GM21619 (cell line): ENCODE data around the gene TSC2.
"Not testable (repeated sequence)": the region's sequence is repeated elsewhere in the genome, so short reads cannot be mapped to it uniquely, and the experiment has no call there.

Experiments used
- ATAC-seq: cut with Tn5 transposase; IDR thresholded peaks from one replicate; pipeline ENCODE4 v1.9.1; 2021; ENCODE audit not compliant: unreplicated experiment

The TSC2 gene

GRCh38 chr16:2117960-2118722 is 70.4 kb downstream of the TSC2 start:
- ATAC-seq = not testable (repeated sequence)

- not testable (repeated sequence) for ATAC-seq
These were observed 73.5 kb downstream of the TSC2 start for GRCh38 chr16:2121325-2121724.

GRCh38 chr16:2121853-2122252 is 74.1 kb downstream of the TSC2 start:
- ATAC-seq = no peak

DNA sequence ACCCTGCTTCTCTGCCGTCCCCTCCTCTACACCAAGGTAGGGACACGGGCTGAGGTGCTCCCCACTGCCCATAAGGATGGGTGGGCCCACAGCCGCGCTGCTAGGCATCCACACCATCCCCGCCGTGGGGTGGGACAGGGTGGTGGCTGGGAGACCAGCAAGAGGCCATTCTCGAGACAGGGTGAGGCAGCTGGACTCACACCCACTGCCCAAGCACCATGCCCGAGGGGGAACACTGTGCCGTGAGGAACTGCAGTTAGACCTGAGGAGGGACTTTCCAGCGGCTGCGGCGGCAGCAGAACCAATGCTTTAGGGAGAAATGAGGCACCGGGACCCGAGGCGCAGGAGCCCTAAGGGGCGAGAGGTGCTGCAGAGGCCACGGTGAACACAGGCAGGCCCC is 74.6 kb downstream of the TSC2 start:
- no peak for ATAC-seq

- ATAC-seq = not testable (repeated sequence)
These were observed 75.3 kb downstream of the TSC2 start for GRCh38 chr16:2122934-2123683.

- not testable (repeated sequence) for ATAC-seq
These were observed 76.1 kb downstream of the TSC2 start for GRCh38 chr16:2123706-2124376.

DNA sequence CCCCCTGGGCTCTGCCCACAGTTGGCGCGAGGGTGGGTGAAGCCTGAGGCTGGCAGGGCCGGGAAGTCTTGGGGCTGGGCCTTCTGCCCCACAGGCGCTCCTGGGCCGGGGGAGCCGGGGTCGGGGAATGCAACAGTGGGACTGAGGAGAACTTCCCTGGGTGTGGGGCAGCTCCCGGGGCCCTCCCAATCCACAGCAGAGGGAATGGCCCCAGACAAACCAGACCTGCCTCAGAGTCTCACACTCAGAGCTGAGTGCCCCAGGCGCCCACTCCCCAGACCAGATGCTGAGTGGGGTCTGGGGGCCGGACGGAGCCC is 76.5 kb downstream of the TSC2 start:
- not testable (repeated sequence) for ATAC-seq

GRCh38 chr16:2124694-2125444 is 77.1 kb downstream of the TSC2 start:
- not testable (repeated sequence) for ATAC-seq

DNA sequence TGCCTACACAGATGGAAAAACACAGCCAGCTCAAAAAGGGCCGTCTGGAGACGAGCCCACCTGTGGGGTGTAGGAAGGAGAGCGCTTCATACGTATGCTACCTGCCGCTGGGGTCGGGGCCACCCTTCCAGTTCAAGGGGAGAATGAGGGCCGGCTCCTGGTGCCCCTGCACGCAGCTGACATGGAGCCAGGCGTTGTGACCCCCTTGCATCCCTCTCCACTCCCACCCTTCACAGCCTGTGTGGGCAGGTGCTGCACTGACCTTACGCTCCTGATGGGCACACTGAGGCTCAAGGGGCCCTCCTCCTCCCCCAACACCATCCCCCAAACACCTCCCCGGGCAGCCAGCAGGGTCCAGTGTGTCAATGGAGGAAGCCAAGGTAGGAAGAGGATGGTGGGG is 77.8 kb downstream of the TSC2 start:
- not testable (repeated sequence) for ATAC-seq

- not testable (repeated sequence) for ATAC-seq
These were observed 78.5 kb downstream of the TSC2 start for GRCh38 chr16:2126161-2126743.

GRCh38 chr16:2126928-2127556 is 79.3 kb downstream of the TSC2 start:
- not testable (repeated sequence) for ATAC-seq

DNA sequence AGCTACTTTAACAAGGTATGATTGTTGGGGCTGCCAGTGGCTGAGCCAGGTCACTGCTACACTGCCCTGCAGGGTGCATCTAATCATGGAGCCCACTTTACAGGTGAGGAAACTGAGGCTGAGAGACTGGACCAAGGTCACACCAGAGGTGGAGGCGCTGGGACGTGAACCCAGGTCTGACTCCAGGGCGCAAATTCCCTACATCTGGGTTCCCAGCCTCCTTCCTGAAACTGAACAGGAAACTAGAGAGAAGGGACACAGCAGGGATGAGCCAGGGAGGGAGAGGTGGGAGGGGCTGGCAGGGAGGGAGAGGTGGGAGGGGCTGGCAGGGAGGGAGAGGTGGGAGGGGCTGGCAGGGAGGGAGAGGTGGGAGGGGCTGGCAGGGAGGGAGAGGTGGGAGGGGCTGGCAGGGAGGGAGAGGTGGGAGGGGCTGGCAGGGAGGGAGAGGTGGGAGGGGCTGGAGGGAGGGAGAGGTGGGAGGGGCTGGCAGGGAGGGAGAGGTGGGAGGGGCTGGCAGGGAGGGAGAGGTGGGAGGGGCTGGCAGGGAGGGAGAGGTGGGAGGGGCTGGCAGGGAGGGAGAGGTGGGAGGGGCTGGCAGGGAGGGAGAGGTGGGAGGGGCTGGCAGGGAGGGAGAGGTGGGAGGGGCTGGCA is 80.0 kb downstream of the TSC2 start:
- not testable (repeated sequence) for ATAC-seq

DNA sequence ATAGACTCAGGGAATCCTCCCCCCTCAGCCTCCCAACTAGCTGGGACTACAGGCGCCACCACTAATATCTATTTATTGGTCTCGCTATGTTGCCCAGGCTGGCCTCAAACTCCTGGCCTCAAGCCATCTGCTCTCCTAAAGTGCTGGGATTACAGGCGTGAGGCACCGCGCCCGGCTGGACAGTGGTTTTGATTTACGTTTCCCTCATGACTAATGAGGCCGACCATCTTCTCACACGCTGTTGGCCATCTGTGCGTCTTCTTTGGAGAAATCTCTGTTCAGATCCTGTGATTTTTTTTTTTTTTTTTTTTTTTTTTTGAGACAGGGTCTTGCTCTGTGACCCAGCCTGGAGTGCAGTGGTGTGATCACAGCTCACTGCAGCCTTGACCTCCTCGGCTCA is 81.5 kb downstream of the TSC2 start:
- ATAC-seq = not testable (repeated sequence)

GRCh38 chr16:2129890-2130447 is 82.2 kb downstream of the TSC2 start:
- not testable (repeated sequence) for ATAC-seq

DNA sequence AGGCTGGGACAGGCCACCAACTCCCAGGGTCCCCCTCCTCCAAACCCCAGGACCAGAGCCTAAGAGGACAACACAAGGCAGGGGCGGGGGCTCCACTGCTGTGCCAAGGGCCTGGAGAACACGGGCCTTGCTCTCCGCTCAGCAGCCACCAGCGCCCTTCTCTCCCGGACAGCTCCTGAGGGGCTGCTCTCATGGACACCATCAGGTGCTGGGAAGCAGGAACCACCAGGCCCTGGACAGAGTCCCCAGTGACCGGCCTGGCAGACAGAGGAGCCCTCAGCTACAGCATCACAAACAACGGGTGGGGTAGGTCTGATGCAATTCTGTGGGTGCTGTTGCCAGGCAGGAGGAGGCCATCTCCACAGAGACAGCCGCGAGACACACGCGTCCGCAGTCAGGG is 86.0 kb downstream of the TSC2 start:
- not testable (repeated sequence) for ATAC-seq

DNA sequence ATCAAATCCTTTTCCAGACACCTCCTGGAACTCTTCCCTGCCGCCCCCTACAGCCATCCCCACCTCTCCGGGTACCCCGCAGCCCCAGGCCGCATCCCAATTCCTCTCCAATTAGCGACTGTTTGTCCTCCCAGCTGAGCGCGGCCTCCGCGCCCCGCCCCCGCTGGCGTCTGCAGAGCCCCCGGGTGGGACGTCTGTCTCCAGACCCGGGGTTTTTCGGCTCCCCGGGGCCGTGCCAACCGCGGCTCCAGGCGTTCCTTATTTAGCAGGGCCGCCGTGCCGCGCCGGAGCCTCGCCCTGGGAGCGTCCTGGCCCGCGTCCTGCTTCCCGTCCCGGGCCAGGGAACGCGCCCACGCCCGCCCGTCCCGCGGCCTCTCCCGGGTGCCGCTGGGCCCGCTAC is 87.3 kb downstream of the TSC2 start:
- not testable (repeated sequence) for ATAC-seq

- not testable (repeated sequence) for ATAC-seq
These were observed 88.1 kb downstream of the TSC2 start, which contains the start of gene PKD1 for GRCh38 chr16:2135770-2136490. TSS of gene PKD1 (minus strand) at chr16:2135898. CDS start at chr16:2135689, 209 bp downstream.
